ENCODE results near the gene LRATD1. TPM values are rescaled to one million over a fixed set of nuclear protein-coding genes. Genes with fewer than 3 reads are reported as not detected.

LRATD1 gene
- total RNA-seq, 1 experiment from 2014 or later: 35.4 TPM

GRCh38 chr2:14654835-14655282 lies 22.3 kb downstream of the LRATD1 start:
- H3K36me3 ChIP-seq (ENCODE audit: low read depth, low read length): no peaks in the 10 kb centered on the region
- H3K27ac ChIP-seq (ENCODE audit: low read length): no peak overlapping the region
- TF ChIP-seq EZH2phosphoT487 (IDR thresholded peaks at IDR 0.05; ENCODE audit: borderline replicate concordance, low read length): no peak
- no peak for TF ChIP-seq EZH2 (IDR thresholded peaks at IDR 0.05; ENCODE audit: low read length, unreplicated experiment)
- TF ChIP-seq, protein P1, sequence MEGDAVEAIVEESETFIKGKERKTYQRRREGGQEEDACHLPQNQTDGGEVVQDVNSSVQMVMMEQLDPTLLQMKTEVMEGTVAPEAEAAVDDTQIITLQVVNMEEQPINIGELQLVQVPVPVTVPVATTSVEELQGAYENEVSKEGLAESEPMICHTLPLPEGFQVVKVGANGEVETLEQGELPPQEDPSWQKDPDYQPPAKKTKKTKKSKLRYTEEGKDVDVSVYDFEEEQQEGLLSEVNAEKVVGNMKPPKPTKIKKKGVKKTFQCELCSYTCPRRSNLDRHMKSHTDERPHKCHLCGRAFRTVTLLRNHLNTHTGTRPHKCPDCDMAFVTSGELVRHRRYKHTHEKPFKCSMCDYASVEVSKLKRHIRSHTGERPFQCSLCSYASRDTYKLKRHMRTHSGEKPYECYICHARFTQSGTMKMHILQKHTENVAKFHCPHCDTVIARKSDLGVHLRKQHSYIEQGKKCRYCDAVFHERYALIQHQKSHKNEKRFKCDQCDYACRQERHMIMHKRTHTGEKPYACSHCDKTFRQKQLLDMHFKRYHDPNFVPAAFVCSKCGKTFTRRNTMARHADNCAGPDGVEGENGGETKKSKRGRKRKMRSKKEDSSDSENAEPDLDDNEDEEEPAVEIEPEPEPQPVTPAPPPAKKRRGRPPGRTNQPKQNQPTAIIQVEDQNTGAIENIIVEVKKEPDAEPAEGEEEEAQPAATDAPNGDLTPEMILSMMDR (conservative IDR thresholded peaks at IDR 0.05; ENCODE audit: low read depth, low read length): no peak
- CTCF ChIA-PET: no interaction called here
- H2AFZ ChIP-seq (ENCODE audit: low read length): no peak overlapping the region
- POLR2A ChIA-PET (ENCODE audit: unreplicated experiment): no interaction called here
- no peaks in the 10 kb centered on the region for H3K9me3 ChIP-seq (ENCODE audit: low read length)
- no peaks in the 10 kb centered on the region for H4K20me1 ChIP-seq (ENCODE audit: low read length)
- H3K27me3 ChIP-seq (ENCODE audit: low read length): no peaks in the 10 kb centered on the region
- peak; percentile 90 for ATAC-seq
- H3F3A ChIP-seq (ENCODE audit: low read length, unreplicated experiment): no peaks in the 10 kb centered on the region
- peaks cover 6% of the 10 kb centered on the region; the same call in 1 of the 2 replicates for H3K4me1 ChIP-seq (ENCODE audit: insufficient read depth, low read length)
- no peak overlapping the region for H3K4me2 ChIP-seq (ENCODE audit: low read length)
- intact Hi-C loops (cut with micrococcal nuclease): loop anchor here (1.0 kb wide), 1 partner anchor 227 kb away; no protein-coding TSS in a partner anchor
- no peaks in the 10 kb centered on the region for H3K9me2 ChIP-seq (replicated peaks; ENCODE audit: low read length)
- no peak overlapping the region for H3K4me3 ChIP-seq (ENCODE audit: low read length)
- H3K79me2 ChIP-seq (ENCODE audit: low read length): no peaks in the 10 kb centered on the region
- no peak overlapping the region for H3K9ac ChIP-seq (ENCODE audit: low read length)
- no TSS peak for BruUV-seq (replicated peaks)
- DNase-seq: peak; percentile 22

DNA sequence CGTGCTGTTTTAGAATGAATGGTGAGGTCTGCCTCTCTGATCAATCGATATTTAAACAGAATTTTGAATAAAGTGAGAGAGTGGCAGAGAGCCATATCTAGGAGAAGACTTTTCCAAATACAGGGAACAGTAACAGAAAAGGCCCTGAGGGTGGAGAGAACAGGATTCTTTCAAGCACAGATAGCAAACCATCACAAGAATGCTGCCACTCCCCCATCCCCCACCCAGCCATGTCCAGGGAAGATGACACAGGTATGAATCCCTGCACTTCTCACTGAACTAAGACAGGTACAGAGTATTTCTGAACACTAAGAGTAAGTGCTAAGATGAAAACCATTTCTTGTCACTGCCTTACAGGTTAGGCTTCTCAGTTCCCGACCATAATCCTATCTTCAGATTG lies 23.6 kb downstream of the LRATD1 start:
- Histone ChIP-seq H2AFZ (ENCODE audit: low read length) (no peak overlapping the region), H3K4me1 (ENCODE audit: insufficient read depth, low read length) (peaks cover 6% of the 10 kb centered on the region; the same call in 1 of the 2 replicates), H3F3A (ENCODE audit: low read length, unreplicated experiment) (no peaks in the 10 kb centered on the region), H3K9ac (ENCODE audit: low read length) (no peak overlapping the region), H3K9me3 (ENCODE audit: low read length) (no peaks in the 10 kb centered on the region), H3K27me3 (ENCODE audit: low read length) (no peaks in the 10 kb centered on the region), H3K36me3 (ENCODE audit: low read depth, low read length) (no peaks in the 10 kb centered on the region), H3K27ac (ENCODE audit: low read length) (no peak overlapping the region), H3K79me2 (ENCODE audit: low read length) (no peaks in the 10 kb centered on the region), H3K4me3 (ENCODE audit: low read length) (no peak overlapping the region), H3K4me2 (ENCODE audit: low read length) (no peak overlapping the region), H4K20me1 (ENCODE audit: low read length) (no peaks in the 10 kb centered on the region), H3K9me2 (replicated peaks; ENCODE audit: low read length) (no peaks in the 10 kb centered on the region)
- no TSS peak for BruUV-seq (replicated peaks)
- ChIA-PET CTCF (no interaction called here), POLR2A (ENCODE audit: unreplicated experiment) (no interaction called here)
- no peak for DNase-seq
- intact Hi-C loops (cut with micrococcal nuclease): no loop called here
- TF ChIP-seq, protein P1 (conservative IDR thresholded peaks at IDR 0.05; ENCODE audit: low read depth, low read length): no peak
- no peak for TF ChIP-seq EZH2 (IDR thresholded peaks at IDR 0.05; ENCODE audit: low read length, unreplicated experiment)
- no peak for TF ChIP-seq EZH2phosphoT487 (IDR thresholded peaks at IDR 0.05; ENCODE audit: borderline replicate concordance, low read length)
- ATAC-seq: no peak

DNA sequence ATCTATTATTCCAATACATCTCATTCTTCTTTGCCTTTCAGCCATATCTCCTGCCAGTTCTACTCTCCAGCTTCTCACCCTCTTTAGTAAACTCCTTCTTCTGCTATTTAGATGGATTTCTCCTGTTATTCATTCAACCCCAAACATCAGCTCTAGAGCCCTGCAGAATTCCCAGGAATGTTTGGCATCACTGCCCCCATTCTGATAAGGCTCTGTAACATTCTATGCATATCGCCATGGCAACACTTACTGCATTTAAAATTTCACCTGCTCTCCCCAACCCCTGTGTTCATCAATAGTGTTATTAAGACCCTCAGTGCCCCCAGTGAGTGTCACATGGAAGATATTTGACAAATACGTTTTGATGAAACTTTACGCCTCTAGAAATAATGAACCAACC lies 28.6 kb downstream of the LRATD1 start:
- no TSS peak for BruUV-seq (replicated peaks)
- Histone ChIP-seq H3K27me3 (ENCODE audit: low read length) (no peaks in the 10 kb centered on the region), H3K9ac (ENCODE audit: low read length) (no peak overlapping the region), H3K9me2 (replicated peaks; ENCODE audit: low read length) (no peaks in the 10 kb centered on the region), H2AFZ (ENCODE audit: low read length) (no peak overlapping the region), H3K36me3 (ENCODE audit: low read depth, low read length) (no peaks in the 10 kb centered on the region), H3K4me3 (ENCODE audit: low read length) (no peak overlapping the region), H3K9me3 (ENCODE audit: low read length) (no peaks in the 10 kb centered on the region), H3K4me2 (ENCODE audit: low read length) (no peak overlapping the region), H4K20me1 (ENCODE audit: low read length) (no peaks in the 10 kb centered on the region), H3K27ac (ENCODE audit: low read length) (no peak overlapping the region), H3F3A (ENCODE audit: low read length, unreplicated experiment) (no peaks in the 10 kb centered on the region), H3K79me2 (ENCODE audit: low read length) (no peaks in the 10 kb centered on the region), H3K4me1 (ENCODE audit: insufficient read depth, low read length) (no peaks in the 10 kb centered on the region)
- CTCF ChIA-PET: no interaction called here
- DNase-seq (no peak), ATAC-seq (no peak)
- intact Hi-C loops (cut with micrococcal nuclease): no loop called here
- POLR2A ChIA-PET (ENCODE audit: unreplicated experiment): no interaction called here
- TF ChIP-seq, protein P1 (conservative IDR thresholded peaks at IDR 0.05; ENCODE audit: low read depth, low read length): no peak
- TF ChIP-seq EZH2phosphoT487 (IDR thresholded peaks at IDR 0.05; ENCODE audit: borderline replicate concordance, low read length) (no peak), EZH2 (IDR thresholded peaks at IDR 0.05; ENCODE audit: low read length, unreplicated experiment) (no peak)
